Mesenteric fat pad (tissue), 1 donor: ENCODE results near the gene EIF4A2. TPM values are rescaled to one million over a fixed set of nuclear protein-coding genes. Genes with fewer than 3 reads are reported as not detected.
A peak's percentile ranks its signal among the peaks of the same experiment; 100 is the strongest.
"Not testable (repeated sequence)": the region's sequence is repeated elsewhere in the genome, so short reads cannot be mapped to it uniquely, and the experiment has no call there.

Experiments used
- DNase-seq: peaks from one replicate; pipeline ENCODE4 v3.0.0-alpha.2; 2020; ENCODE audit warnings: low spot score
- microRNA-seq: library from miRNA; unstranded; fragments of <30 nt; microRNA quantifications from one replicate; pipeline ENCODE4 v1.2.0, GENCODE V29; 2020; ENCODE audit warnings: borderline number of aligned reads
- total RNA-seq: library from RNA; stranded (reverse); fragmentation: NEBNext Ultra II Directional; extraction: Animal tissue kit (Norgen Biotek cat#: 25700); gene quantifications from one replicate; pipeline ENCODE4 v1.2.1, GENCODE V29; 2021
- donor health status: DM: yes; HTN: yes; CAD: no.

The EIF4A2 gene
- total RNA-seq, 1 donor from 2014 or later, result 237 TPM

DNA sequence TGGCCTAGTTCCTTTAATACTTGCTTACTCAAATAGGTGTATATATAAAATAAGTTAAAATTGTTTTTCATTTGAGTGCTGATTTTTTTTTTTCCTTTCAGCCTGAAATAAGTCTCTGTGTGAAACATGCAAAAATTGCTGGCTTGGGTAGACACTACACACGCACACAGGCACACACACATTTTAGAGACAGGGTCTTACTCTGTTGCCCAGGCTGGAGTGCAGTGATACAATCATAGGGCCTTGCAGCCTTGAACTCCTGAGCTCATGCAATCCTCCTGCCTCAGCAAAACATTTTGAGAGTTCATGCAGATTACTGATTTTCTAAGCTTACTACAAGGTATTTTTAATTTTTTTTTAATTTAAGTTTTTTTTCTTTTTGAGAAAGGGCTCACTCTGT is 35.6 kb downstream of the EIF4A2 start:
- no peak for DNase-seq

DNA sequence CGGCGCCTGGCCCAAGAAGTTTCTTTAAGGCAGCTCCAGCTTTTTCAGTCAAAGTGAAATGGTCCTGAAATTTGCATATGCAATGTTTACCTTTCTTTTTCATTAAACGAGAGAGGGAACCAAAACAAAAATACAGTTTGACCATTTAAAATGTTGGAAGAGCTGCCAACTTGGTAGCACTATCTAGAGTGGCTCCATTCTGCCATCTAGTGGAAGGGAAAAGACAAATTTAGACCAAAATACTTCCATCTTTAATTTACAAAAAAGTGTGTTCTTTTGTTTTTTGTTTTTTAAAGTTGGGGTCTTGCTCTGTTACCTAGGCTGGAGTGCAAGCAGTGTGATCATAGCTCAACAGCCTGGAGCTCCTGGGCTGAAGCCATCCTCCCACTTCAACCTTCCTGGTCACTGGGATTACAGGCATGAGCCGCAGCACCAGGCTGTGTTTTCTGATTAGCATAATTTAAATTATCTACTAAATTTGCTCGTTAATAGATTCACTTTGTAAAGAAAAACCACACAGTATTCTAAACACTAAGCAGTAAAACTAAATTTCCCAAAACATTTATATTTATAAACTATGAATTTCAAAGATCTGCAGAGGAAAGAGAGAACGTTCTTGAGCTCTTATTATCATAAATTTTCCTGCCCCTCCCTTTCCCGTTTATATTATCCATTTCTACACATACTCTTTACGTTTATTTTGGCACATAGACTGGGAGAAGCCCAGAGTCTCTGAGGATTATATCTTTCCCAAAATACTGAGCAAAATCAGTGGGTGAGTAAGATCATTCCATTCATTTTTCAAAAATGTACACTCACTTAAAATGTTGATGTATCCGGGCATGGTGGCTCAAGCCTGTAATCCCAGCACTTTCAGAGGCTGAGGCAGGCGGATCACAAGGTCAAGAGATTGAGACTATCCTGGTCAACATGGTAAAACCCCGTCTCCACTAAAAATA is 38.3 kb downstream of the EIF4A2 start:
- DNase-seq, result no peak

DNA sequence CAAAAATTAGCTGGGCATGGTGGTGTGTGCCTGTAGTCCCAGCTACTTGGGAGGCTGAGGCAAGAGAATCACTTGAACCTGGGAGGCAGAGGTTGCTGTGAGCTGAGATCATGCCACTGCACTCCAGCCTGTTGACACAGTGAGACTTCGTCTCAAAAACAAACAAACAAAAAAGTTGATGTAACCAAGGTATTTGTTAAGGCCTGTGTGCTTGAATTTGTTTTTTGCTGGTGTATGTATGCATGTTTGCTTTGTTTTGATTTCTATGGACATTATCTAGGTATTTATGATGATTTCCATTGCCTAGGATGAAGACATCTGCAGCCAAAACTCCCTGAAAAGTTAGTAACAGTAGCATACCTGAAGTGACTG is 39.0 kb downstream of the EIF4A2 start:
- not testable (repeated sequence) for DNase-seq

DNA sequence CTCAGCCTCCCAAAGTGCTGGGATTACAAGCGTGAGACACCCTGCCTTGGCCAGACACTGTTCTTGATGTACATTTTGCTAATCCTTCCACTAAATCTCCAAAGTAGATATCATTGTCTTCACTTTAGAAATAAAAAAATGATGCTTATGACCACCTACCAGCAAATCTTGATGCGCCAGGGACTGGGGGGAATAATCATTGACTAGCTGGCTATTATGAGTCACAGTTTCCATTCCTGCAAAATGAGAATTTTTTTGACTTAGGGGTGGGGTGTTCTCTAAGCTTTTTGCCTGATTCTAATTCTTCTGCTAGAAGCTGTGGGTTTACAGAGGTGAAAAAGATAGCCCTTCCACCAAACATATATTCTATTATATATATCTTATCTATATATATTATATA is 40.0 kb downstream of the EIF4A2 start:
- DNase-seq, result no peak

DNA sequence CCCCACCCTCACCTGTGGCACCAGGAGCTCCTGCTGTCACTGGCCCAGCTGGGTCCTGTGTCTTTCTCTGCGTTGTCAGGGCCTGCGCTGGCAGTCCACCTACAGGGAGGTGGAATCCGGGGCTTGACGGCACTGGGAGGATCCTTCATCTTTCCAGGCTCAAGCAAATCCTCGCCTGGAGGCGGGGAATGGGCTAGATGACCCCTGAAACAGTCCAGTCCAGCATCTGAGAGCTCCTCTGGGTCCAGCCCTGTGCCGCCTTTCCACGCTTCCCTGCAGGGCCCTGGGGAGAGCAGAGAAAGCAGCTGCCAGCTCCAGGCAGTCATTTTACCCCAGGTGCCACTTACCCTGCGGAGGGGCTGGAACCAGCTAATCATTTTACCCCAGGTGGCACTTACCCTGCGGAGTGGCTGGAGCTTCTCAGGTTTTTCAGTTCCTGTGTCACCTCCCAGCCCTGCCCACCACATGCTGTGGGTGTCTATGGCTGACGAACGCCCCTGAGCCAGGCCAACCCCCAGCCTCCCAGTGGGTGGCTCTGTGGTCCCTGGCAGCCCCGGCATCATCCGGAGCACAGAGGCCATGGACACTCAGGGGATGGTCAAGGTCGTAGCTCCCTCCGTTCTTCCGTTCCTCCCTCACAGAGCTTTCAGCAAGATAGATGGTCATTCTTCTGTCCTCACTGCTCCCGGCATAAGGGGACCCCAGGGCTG is 41.2 kb downstream of the EIF4A2 start:
- no peak for DNase-seq

DNA sequence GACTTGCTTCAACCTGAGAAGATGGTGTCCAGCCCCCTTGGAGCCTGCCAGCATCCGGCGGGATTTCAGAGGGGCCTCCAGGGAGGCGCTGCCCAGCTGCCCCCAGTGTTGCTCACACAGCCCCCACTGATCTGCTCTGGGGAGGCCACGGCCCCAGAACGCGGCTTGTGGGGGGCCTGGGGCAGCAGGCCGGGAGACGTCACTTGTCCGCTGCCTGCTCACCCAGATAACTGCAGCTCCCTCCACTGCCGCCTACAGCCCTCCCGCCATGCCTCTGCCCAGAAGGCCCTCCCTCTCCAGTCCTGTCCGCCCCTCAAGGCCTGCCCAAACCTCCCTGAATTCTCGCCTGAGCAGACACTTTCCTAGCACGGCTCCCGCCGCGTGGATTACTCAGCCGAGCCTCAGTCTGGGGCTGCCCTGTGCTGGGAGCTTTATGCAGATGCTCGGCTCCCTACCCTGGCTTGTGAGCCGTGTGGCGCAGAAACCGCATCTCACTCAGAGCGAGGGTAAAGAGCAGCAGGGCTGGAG is 42.0 kb downstream of the EIF4A2 start:
- DNase-seq, result no peak

DNA sequence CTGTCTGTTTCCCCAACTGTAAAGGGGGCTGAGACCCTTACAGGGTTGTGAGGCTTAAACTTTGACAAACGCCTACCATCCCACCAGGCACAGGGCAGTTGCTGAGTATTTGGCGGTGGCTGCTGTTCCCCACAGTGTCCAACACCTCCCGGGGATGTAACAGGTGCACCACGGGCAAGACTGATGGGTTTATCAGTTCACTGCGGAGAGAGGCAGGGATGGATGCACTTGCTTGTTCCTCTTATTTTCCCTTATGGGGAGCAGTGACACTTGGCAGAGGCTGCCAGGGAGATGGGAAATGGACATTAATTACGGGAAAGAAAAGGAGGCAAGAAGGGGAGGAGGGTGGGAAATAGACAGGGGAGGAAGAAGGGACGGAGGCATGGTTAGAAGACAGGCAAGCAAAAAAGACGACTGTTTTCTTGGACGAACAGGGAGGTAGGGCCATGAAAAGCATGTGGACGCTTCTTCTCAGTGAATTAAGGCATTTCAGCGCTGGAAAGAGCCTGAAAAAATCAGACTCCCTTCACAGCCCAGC is 42.6 kb downstream of the EIF4A2 start:
- DNase-seq, result no peak

DNA sequence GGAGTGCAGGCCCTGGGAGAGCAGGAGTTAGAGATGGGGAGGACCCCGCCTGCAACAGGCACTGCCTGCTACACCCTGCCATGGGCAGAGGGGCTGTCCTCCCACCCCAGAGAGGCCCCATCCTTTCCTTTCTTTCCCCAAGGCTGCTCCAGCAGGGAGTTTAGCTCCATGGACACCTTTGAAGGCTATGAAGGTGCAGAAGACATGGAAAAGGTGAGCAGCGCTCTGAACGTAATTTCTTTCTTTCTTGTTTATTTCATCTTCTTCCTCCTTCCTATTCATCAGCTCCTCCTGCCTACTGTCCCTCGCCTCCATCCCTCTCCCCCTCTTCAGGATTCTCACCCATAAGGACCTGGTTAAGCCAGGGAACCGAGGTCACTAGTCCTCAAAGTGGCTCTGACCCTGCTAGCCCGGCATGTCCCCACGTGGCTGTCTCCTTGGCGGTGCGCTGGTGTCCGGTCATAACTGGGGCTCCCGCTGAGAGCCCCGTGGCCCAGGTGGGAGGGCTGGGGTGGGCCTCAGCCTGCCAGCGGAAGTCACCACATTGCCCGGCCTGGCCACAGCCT is 43.1 kb downstream of the EIF4A2 start:
- no peak for DNase-seq

DNA sequence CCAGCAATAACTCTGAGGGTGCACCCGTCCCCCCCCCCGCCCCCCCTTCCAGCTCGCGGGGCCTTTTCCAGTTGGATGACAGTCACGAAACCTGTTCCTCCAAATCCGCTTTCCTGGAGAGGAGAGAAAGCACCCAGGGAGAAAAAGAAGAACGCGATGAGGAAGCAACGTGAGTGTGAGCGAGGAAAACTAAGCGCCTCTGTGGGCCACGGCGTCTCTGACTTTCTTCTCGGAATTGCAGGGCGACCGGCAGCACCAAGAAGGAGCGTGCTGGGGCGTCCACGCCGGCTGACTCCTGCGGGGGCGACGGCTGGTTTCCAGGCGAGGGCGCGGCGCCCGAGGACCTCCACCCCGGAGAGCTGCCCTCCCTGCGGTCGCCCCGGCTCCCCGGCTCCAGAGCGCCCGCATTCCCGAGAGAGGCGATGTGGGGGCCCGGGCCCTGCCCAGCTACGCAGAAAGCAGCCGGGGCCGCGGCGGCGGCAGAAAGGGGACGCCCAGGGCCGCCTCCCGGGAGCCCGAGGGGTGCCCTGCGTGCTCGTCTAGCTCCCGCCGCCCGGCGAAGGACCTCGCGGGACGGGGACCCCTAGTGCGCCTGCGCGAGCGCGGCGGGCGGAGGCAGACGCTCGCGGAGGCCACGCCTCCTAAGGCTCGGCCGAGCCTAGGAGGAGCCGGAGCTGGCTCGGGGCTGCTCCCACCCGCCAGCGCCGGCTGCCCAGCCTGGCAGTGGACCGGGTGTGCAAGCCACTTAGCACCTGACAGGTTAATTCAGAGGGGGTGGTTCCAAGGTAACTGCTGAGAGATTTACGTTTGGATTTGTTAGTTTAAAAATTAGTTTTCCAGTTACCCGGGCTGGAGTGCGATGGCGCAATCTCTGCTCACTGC is 43.8 kb downstream of the EIF4A2 start:
- peak; percentile 94 for DNase-seq

DNA sequence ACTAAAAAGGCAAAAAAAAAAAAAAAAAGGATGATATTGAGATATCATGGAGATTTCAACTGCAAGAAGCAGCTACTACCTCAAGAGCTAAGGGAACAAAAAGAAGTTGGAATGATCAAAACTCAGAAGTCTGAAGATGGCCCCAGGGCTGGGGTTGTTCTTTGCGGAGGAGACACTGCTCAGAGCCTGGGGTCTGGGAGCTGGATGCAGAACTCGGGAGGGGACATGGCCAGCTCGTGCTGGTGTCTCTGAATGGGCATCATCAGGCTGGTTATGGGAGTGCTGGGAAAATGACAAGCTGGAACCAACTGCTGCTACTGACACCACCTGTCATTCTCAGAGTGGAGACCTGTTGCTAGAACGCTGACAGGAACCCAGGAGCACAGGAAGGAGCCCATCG is 45.0 kb downstream of the EIF4A2 start:
- no peak for DNase-seq

DNA sequence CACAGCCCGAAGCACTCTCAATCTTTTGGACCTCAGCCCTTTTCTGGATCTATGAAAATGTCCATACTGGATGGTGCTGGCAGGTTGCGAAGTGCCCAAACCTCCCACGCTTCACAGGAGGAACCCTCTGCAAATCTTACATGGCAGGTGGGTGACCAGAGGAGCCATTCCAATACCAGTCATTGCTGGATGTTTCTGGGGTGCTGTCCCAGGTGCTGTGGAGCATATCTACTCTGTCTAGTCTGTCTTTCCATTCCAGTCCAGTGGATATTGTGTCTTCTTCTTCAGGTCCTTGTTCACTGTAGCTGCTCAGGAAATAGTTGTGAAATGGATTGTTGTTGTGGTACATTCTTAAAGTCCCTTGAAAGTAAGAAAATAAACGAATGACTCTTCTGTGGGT is 48.4 kb downstream of the EIF4A2 start:
- DNase-seq, result no peak

DNA sequence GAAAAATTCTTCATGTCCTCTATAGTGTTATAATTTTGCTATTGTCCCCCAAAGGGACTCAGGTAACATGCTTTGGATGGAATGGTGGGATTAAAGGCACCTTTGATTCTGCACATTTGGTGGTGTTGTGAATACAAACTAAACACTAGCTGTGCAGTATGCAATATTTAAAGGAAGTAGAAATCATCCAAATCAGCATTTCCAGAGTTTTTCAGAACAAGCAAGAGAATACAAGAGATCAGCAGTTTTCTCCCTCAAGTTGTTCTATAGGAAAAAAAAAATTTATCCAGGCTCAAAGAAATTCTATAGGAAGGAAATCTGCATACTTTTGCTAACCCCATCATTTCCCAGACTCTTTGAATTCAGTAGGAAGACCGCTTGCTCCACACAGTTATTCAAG is 48.9 kb downstream of the EIF4A2 start:
- DNase-seq, result no peak

Small RNA genes lying within 50 kb of the gene (microRNA-seq; reads per million reads assigned to microRNA genes)
- 2.9 reads per million for gene MIR1248

Other genes starting within 250 kb of the EIF4A2 start
- gene CRYGS, start 239.2 kb upstream of the EIF4A2 start, total RNA-seq, result 3.1 TPM
- gene TBCCD1, start 216.2 kb upstream of the EIF4A2 start, total RNA-seq, result 13.1 TPM
- gene DNAJB11, start 212.9 kb upstream of the EIF4A2 start, total RNA-seq, result 47.0 TPM
- not detected for gene AHSG, start 170.5 kb upstream of the EIF4A2 start, total RNA-seq
- gene FETUB, start 143.2 kb upstream of the EIF4A2 start, total RNA-seq, result not detected
- gene HRG, start 117.6 kb upstream of the EIF4A2 start, total RNA-seq, result not detected
- gene KNG1, start 66.2 kb upstream of the EIF4A2 start, total RNA-seq, result not detected
- 6.4 TPM for gene RFC4, start 22.9 kb downstream of the EIF4A2 start, total RNA-seq
- gene ADIPOQ, start 59.1 kb downstream of the EIF4A2 start, total RNA-seq, result 1,676 TPM
- gene ST6GAL1, start 146.9 kb downstream of the EIF4A2 start, total RNA-seq, result 35.6 TPM